PC-9 (cell line): ENCODE data around the gene CCDC154. TPM values are rescaled to one million over a fixed set of nuclear protein-coding genes. Genes with fewer than 3 reads are reported as not detected.

Experiments
- BruUV-seq: library from RNA; stranded (reverse); fragments of 400-500 nt; replicated peaks from 2 replicates; lab custom pipeline; 2021; lab: Mats Ljungman, UMichigan
- CTCF ChIA-PET: fragments of 300-600 bp; sonication (Branson Sonifier 250); formaldehyde crosslinking; loops from one replicate; lab custom pipeline; 2022; ENCODE audit warnings: antibody characterized with exemption; lab: Charles Lee
- POLR2A ChIA-PET: fragments of 300-600 bp; sonication (Branson Sonifier 250); formaldehyde crosslinking; loops from one replicate; lab custom pipeline; 2022; ENCODE audit warnings: antibody characterized with exemption; ENCODE audit not compliant: unreplicated experiment; lab: Charles Lee
- DNase-seq, 2 experiments: peaks; one replicate each; pipeline versions ENCODE4 v3.0.0 to v3.0.0-alpha.2; 2015 to 2022; ENCODE audit warnings: mixed read lengths in 1 of 2
- H2AFZ ChIP-seq: fragments of 200-600 bp; sonication (generic); 2 replicates; pipeline ENCODE4 v1.8.1; 2017; ENCODE audit warnings: antibody characterized with exemption
- H3F3A ChIP-seq: fragments of 200-600 bp; sonication (generic); 2 replicates; pipeline ENCODE4 v1.8.1; 2017; ENCODE audit warnings: antibody characterized with exemption, mild to moderate bottlenecking, low read depth; ENCODE audit not compliant: insufficient read depth
- H3K27ac ChIP-seq: fragments of 200-600 bp; sonication (generic); 2 replicates; pipeline ENCODE4 v1.6.1; 2016; ENCODE audit warnings: mixed run types
- H3K27me3 ChIP-seq: fragments of 200-600 bp; sonication (generic); 2 replicates; pipeline ENCODE4 v1.6.1; 2016; ENCODE audit warnings: low read depth, mixed run types; ENCODE audit not compliant: insufficient read depth
- H3K36me3 ChIP-seq: fragments of 200-600 bp; sonication (generic); 2 replicates; pipeline ENCODE4 v1.6.1; 2016; ENCODE audit warnings: low read depth, mixed run types
- H3K4me1 ChIP-seq: fragments of 200-600 bp; sonication (generic); replicated peaks from 2 replicates; pipeline ENCODE4 v1.6.1; 2016; ENCODE audit warnings: mixed run types; ENCODE audit not compliant: insufficient read depth
- H3K4me2 ChIP-seq: fragments of 200-600 bp; sonication (generic); 2 replicates; pipeline ENCODE4 v1.6.1; 2017; ENCODE audit warnings: mixed run types
- H3K4me3 ChIP-seq: fragments of 200-600 bp; sonication (generic); 2 replicates; pipeline ENCODE4 v1.6.1; 2016; ENCODE audit warnings: mixed run types
- H3K79me2 ChIP-seq: fragments of 200-600 bp; sonication (generic); 2 replicates; pipeline ENCODE4 v1.6.1; 2017; ENCODE audit warnings: low read depth, mixed run types
- H3K9me2 ChIP-seq: fragments of 200-600 bp; sonication (generic); 2 replicates; pipeline ENCODE4 v1.8.1; 2017; ENCODE audit warnings: mild to moderate bottlenecking; ENCODE audit not compliant: insufficient read depth
- H3K9me3 ChIP-seq: fragments of 200-600 bp; sonication (generic); 2 replicates; pipeline ENCODE4 v1.8.1; 2016; ENCODE audit warnings: low read depth; ENCODE audit not compliant: insufficient read depth
- H4K20me1 ChIP-seq: fragments of 200-600 bp; sonication (generic); 2 replicates; pipeline ENCODE4 v1.8.1; 2017; ENCODE audit not compliant: insufficient read depth
- EZH2 ChIP-seq: fragments of 200-600 bp; sonication (generic); IDR thresholded peaks from 2 replicates; pipeline ENCODE4 v1.8.0; 2017; ENCODE audit warnings: antibody characterized with exemption, low read depth
- intact Hi-C: fragments of 100-400 bp; cut with micrococcal nuclease; formaldehyde crosslinking; loops from one replicate; pipeline ENCODE4 v1.10.0; 2022; ENCODE audit not compliant: unreplicated experiment
- total RNA-seq: library from RNA; stranded (reverse); gene quantifications from 2 replicates; pipeline ENCODE4 v1.2.3, GENCODE V29; 2021
- TF ChIP-seq, protein P1 (sequence below): fragments of 200-600 bp; sonication (generic); conservative IDR thresholded peaks from 2 replicates; pipeline ENCODE4 v1.6.1; 2017; ENCODE audit warnings: mixed run types, antibody characterized with exemption, mild to moderate bottlenecking, moderate library complexity

CCDC154 gene
- total RNA-seq, 1 experiment from 2014 or later, result 2.4 TPM

DNA sequence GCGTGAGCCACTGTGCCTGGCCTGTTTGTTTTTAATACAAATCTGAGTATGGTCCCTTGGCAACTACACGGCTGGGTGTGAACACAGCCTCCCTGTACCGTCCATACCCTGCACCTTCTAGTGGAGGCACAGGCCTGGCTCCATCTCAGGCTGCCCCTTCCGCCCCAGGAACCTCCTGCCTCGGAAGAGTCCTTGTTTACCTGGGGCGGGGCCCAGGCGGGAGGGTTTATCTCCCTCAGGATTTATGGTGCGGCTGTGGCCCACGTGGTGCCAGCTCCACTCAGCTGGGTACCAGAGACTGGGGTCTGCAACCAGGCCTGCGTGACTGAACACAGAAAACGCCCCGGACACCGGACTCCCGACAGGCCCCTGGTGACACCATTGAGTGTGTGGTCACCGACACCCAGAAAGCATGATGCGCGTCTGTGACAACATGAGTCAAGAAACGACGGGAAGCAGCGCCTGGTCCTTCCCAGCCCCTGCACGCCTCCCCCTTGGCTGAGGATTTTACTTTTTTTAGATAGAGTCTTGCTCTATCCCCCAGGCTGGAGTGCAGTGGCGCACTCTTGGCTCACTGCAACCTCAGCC, 48.8 kb downstream of the CCDC154 start:
- no peaks in the 10 kb centered on the region for H3K36me3 ChIP-seq
- no peaks in the 10 kb centered on the region for H3K9me2 ChIP-seq
- no peak overlapping the region for H3K4me3 ChIP-seq
- ChIA-PET CTCF (no interaction called here), POLR2A (interaction anchor here (0.6 kb wide), 1 partner anchor 17 kb away, joined by 3 read pairs; no protein-coding TSS in a partner anchor)
- H3K9me3 ChIP-seq, result no peaks in the 10 kb centered on the region
- TF ChIP-seq, protein P1, sequence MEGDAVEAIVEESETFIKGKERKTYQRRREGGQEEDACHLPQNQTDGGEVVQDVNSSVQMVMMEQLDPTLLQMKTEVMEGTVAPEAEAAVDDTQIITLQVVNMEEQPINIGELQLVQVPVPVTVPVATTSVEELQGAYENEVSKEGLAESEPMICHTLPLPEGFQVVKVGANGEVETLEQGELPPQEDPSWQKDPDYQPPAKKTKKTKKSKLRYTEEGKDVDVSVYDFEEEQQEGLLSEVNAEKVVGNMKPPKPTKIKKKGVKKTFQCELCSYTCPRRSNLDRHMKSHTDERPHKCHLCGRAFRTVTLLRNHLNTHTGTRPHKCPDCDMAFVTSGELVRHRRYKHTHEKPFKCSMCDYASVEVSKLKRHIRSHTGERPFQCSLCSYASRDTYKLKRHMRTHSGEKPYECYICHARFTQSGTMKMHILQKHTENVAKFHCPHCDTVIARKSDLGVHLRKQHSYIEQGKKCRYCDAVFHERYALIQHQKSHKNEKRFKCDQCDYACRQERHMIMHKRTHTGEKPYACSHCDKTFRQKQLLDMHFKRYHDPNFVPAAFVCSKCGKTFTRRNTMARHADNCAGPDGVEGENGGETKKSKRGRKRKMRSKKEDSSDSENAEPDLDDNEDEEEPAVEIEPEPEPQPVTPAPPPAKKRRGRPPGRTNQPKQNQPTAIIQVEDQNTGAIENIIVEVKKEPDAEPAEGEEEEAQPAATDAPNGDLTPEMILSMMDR, result no peak
- no peak for TF ChIP-seq EZH2
- H4K20me1 ChIP-seq, result no peaks in the 10 kb centered on the region
- no peaks in the 10 kb centered on the region for H3K79me2 ChIP-seq
- H3K4me1 ChIP-seq, result no peaks in the 10 kb centered on the region
- H2AFZ ChIP-seq, result no peak overlapping the region
- DNase-seq, result no peak
- BruUV-seq, result no TSS peak
- no peaks in the 10 kb centered on the region; the same call in 1 of the 2 replicates for H3F3A ChIP-seq
- intact Hi-C loops, result no loop called here
- no peak overlapping the region for H3K4me2 ChIP-seq
- H3K27ac ChIP-seq, result no peak overlapping the region
- H3K27me3 ChIP-seq, result no peaks in the 10 kb centered on the region

GRCh38 chr16:1394367-1394951, 49.9 kb downstream of the CCDC154 start:
- Histone ChIP-seq H3K4me3 (no peak overlapping the region), H3F3A (no peaks in the 10 kb centered on the region; the same call in 1 of the 2 replicates), H4K20me1 (no peaks in the 10 kb centered on the region), H3K4me2 (no peak overlapping the region), H3K4me1 (no peaks in the 10 kb centered on the region), H2AFZ (no peak overlapping the region), H3K27me3 (no peaks in the 10 kb centered on the region), H3K36me3 (no peaks in the 10 kb centered on the region), H3K27ac (no peak overlapping the region), H3K79me2 (no peaks in the 10 kb centered on the region), H3K9me2 (no peaks in the 10 kb centered on the region), H3K9me3 (no peaks in the 10 kb centered on the region)
- no peak for DNase-seq
- BruUV-seq, result no TSS peak
- ChIA-PET POLR2A (no interaction called here), CTCF (no interaction called here)
- intact Hi-C loops, result no loop called here
- TF ChIP-seq EZH2, result no peak
- TF ChIP-seq, protein P1, result no peak

DNA sequence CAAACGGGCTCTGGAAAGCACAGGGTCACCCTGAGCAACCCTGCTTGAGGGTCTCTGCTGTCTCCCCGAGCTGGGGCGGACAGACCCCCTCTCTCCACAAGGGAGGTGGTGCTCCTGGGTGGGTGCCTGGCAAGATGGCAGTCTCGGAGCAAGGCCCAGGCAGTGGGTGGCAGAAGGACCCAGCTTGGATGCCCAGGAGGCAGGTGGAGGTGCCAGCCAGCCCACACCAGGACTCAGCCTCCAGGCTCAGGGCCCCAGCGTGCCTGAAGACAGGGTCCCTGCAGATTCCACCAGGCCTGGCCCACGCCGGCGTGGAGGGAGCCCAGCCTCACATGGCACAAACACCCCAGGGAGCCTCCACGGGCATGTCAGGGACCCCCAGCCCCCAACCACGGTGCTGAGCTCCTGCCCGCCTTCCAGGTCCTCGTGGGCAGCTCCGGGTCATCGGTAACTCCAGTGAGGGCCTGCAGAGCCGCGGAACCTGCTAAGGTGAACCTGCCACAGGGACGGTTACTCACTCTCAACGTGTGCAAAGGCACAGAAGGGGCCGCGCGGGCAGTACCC, 50.7 kb downstream of the CCDC154 start:
- no peaks in the 10 kb centered on the region for H3K27me3 ChIP-seq
- intact Hi-C loops, result no loop called here
- DNase-seq, result no peak
- ChIA-PET POLR2A (interaction anchor here (0.7 kb wide), 1 partner anchor 284 kb away, joined by 3 read pairs; no protein-coding TSS in a partner anchor), CTCF (no interaction called here)
- no TSS peak for BruUV-seq
- H3K79me2 ChIP-seq, result no peaks in the 10 kb centered on the region
- no peaks in the 10 kb centered on the region for H3K36me3 ChIP-seq
- no peak overlapping the region for H3K4me3 ChIP-seq
- H3K27ac ChIP-seq, result no peak overlapping the region
- no peak overlapping the region for H3K4me2 ChIP-seq
- H4K20me1 ChIP-seq, result no peaks in the 10 kb centered on the region
- TF ChIP-seq, protein P1, result no peak
- no peak for TF ChIP-seq EZH2
- no peak overlapping the region for H2AFZ ChIP-seq
- H3K9me3 ChIP-seq, result no peaks in the 10 kb centered on the region
- H3K4me1 ChIP-seq, result no peaks in the 10 kb centered on the region
- no peaks in the 10 kb centered on the region for H3K9me2 ChIP-seq
- no peaks in the 10 kb centered on the region; the same call in 1 of the 2 replicates for H3F3A ChIP-seq
